GM12801 (cell line): ENCODE measurements around the gene CACNA1B.

Experiments used
- TF ChIP-seq, protein P1 (sequence below): IDR thresholded peaks from one replicate; pipeline ENCODE4 v1.5.1; 2011; ENCODE audit warnings: control low read depth; ENCODE audit not compliant: insufficient read length; ENCODE audit errors: extremely low read depth

Gene CACNA1B

DNA sequence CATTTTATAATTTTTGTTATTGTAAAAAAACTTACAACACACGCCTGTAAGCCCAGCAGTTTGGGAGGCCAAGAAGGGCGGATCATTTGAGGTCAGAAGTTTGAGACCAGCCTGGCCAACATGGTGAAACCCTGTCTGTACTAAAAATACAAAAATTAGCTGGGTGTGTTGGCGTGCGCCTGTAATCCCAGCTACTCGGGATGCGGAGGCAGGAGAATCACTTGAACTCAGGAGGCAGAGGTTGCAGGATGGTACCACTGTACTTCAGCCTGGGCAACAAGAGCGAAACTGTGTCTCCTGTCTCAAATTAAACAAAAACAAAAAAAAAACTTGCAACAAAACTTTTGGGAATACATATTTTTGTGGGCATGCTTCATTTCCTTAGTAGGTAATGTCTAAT lies 164.6 kb downstream of the CACNA1B start:
- TF ChIP-seq, protein P1, sequence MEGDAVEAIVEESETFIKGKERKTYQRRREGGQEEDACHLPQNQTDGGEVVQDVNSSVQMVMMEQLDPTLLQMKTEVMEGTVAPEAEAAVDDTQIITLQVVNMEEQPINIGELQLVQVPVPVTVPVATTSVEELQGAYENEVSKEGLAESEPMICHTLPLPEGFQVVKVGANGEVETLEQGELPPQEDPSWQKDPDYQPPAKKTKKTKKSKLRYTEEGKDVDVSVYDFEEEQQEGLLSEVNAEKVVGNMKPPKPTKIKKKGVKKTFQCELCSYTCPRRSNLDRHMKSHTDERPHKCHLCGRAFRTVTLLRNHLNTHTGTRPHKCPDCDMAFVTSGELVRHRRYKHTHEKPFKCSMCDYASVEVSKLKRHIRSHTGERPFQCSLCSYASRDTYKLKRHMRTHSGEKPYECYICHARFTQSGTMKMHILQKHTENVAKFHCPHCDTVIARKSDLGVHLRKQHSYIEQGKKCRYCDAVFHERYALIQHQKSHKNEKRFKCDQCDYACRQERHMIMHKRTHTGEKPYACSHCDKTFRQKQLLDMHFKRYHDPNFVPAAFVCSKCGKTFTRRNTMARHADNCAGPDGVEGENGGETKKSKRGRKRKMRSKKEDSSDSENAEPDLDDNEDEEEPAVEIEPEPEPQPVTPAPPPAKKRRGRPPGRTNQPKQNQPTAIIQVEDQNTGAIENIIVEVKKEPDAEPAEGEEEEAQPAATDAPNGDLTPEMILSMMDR, result no peak

DNA sequence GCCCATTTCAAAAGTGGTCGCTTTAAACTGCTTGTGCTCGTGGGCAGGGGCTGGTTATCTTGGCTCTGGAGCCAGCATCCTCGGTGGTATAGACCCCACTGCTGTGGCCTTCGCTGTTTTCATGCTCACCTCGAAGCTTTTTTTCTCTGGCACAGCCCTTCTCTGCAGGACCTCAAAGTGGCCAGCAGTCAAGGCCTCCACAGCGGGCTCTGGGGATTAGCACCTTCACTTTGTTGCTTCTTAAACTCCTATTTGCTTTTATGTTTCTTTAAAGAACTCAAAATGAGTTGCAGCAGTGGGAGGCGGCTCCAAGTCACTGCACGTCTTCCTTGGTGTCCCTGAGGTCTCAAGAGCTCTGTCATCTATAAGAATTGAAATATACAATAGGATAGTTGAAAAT lies 165.1 kb downstream of the CACNA1B start:
- TF ChIP-seq, protein P1, result no peak

DNA sequence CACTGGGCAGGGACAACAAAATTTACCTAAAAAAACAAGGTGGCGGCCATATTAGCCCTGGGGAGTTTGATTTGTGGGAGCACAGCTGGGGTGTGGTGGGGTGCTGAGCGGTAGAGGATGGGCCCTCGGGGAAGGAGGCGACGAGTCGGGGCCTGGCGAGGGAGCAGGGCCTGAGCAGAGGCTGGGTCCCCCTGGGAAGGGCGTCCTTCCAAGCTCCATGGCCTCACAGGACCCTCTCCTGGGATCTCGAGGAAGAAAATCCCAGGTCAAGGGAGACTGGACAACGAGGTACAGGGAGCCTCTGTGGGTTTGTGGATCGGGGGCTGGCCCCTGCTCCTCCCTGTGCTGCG lies 165.5 kb downstream of the CACNA1B start:
- TF ChIP-seq, protein P1, result no peak

DNA sequence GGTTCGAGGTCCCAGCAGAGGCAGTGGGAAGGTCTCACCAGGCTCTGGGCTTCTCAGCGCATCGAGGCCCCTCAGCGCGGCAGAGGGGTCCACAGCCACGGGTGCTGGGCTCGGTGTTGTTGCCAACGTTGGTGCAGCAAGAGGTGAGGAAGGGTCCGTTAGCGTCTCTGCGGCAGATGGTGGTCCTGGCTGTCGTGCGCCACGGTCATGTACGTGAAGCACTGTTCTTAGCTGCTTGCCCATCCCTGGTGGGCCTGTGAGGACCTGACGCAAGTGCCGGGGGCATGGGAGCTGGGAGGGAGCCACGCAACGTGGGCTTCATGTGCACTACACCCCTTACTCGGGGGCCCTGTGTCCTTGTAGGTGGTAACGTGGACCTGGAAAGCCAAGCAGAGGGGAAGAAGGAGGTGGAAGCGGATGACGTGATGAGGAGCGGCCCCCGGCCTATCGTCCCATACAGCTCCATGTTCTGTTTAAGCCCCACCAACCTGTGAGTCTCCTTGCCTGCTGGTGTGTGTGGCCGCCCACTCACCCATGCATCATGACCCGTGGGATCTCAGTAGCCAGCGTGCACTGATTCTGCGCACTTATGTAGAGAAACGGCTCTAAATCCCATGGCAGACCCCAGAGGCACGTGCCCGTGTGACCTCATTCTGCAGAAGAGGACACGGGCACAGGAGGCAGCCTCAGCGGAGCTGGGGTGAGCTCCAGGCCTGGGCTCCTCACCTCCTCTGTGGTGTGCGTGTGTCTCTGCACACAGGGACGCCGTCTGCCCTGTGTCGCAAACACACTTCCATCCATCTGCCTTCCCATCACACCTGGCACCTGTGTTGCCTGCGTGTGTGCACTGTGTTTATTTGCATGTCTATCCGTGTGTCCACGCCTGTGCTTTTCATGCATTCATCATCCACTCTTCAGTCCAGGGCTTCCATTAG lies 166.1 kb downstream of the CACNA1B start:
- TF ChIP-seq, protein P1, result no peak

DNA sequence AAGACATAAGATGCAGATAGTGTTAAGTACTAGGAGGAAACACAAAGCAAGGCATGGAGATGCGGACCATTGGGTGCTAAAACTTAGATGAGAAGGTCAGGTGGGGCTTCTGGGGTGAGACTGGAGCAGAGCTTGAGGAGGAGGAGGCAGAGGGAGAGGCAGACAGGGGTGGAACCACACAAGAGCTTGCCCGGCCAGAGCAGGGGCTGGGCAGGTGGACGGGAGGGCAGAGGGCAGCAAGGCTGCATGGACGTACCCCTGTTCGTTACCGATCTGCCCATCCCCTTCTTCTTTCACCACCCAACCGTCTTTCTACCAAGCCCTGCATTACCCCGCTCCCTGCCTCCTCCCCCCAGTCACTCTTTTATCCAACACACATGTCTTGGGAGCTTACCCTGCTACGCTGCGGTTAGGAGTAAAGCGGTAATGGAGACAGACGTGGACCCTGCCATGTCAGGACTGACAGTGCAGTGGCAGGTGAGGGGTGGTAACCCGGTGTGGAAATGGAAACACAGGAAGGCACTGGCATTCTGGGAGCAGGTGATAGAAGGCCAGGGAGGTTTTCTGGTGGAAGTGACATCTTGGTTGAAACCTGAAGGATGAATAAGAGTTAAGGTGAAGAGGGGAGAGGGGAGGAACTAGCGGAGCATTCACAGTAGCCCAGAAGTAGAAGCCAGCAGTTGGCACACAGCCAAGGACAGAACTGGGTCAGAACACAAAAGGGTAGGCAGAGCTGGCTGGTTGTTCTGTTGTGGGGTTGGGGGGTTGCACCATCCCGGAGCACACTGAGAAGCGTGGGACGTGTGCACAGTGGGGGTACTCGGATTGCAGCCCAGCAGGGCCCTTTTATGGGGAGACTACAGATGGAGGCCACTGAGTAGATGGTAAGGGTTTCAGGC lies 167.2 kb downstream of the CACNA1B start:
- TF ChIP-seq, protein P1, result no peak

DNA sequence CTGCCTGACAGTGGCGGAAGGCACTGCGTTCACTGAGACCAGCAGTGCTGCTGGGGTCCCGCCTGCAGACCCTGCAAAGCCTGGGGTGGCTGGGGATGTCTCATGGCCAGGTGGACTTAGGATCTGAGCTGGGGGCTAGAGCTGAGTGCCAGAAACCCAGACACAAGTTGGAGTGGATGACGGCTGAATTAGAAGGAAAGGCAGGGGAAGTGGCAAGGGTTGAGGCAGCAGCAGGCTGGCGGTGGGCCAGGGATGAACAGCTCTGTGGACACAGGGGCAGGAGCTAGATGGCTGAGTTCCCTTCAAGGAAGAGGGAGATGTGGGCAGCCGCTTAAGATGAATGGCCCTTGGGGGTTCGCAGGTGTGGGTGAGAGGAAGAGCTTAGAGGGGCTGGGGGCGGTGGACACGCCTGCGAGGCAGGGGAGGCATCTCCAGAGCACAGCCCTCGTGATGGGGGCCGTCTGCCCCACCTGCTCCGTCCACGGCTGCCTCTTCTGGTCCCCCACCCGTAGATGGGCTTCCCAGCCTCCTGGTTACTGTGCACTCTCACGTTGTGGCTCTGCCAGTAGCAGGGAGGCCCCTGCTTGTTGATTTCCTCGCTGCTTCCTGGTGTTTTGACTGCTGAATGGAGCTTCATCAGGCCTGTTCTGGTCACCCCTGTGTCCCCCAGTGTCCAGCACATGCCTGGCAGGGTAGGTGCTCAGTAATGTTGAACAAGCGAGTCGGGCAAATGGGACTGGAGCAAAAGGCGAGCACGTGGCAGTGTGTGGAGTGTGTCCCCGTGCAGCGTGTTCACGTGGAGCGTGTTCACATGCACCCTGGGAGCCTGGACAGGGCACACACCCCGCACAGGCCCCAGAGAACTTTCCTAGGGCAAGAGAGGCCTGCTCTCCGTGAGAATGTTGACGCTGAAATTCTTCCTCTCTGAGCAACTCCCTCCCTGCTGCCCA lies 168.2 kb downstream of the CACNA1B start:
- TF ChIP-seq, protein P1, result no peak
